ENCODE results near the gene FAM90A1.
"Not testable (repeated sequence)": the region's sequence is repeated elsewhere in the genome, so short reads cannot be mapped to it uniquely, and the experiment has no call there.

FAM90A1 gene

GRCh38 chr12:8241917-8242621 lies 14.7 kb upstream of the FAM90A1 start:
- not testable (repeated sequence) for H3K36me3 ChIP-seq (ENCODE audit: insufficient read depth, low read length); H3K4me1 ChIP-seq (ENCODE audit: insufficient read depth, low read length); H3K9me3 ChIP-seq (ENCODE audit: low read length); H3K27me3 ChIP-seq (ENCODE audit: insufficient read depth, low read length)
- Histone ChIP-seq H3K4me3 (ENCODE audit: low read length) (peak overlapping the region; percentile 92), H2AFZ (ENCODE audit: low read depth, low read length) (peak overlapping the region; percentile 94)

- H3K27me3 ChIP-seq (ENCODE audit: insufficient read depth, low read length); H2AFZ ChIP-seq (ENCODE audit: low read depth, low read length); H3K4me3 ChIP-seq (ENCODE audit: low read length); H3K4me1 ChIP-seq (ENCODE audit: insufficient read depth, low read length); H3K9me3 ChIP-seq (ENCODE audit: low read length); H3K36me3 ChIP-seq (ENCODE audit: insufficient read depth, low read length): not testable (repeated sequence)
Measured at GRCh38 chr12:8240340-8241114, 13.1 kb upstream of the FAM90A1 start.

- H3K4me3 ChIP-seq (ENCODE audit: low read length); H2AFZ ChIP-seq (ENCODE audit: low read depth, low read length); H3K9me3 ChIP-seq (ENCODE audit: low read length); H3K27me3 ChIP-seq (ENCODE audit: insufficient read depth, low read length); H3K36me3 ChIP-seq (ENCODE audit: insufficient read depth, low read length); H3K4me1 ChIP-seq (ENCODE audit: insufficient read depth, low read length): not testable (repeated sequence)
Measured at GRCh38 chr12:8237031-8237430, 9.6 kb upstream of the FAM90A1 start.

DNA sequence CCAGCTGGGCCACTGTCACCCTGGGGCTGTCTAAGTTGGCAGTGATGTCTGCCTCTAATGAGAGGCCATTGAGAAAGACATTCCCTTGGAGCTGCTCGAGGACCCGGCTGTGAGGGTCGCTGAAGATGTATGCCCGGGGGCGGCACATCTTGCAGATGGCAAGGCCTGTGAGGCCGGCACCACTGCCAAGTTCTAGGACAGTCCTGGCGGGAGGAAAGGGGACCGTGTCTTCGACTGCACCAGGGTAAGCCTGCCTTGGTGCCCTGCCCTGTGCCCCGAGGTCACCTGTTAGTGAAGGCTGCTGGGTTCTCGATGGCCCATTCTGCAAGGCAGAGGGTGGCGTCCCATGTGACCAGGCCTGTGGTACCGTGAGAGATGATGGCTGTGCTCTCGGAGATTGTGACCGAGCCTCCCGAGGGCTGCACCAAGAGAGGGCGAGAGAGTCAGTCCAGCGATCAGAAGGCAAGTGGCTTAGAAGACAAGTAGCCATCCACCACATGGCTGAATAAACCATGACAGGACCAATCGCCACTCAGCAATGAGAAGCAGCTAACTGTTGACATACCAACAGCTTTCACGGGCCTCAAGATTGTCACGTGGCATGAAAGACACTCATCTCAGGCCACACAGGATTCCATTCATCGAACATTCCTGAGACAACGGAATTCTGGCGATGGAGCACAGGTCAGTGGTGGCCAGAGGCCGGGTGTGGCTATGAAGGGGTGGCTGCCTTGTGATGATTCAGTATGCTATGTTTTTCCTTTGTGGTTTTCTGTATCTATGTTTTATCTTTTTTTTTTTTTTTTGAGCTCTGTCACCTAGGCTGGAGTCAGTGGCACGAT lies 8.1 kb upstream of the FAM90A1 start:
- H3K27me3 ChIP-seq (ENCODE audit: insufficient read depth, low read length); H3K4me3 ChIP-seq (ENCODE audit: low read length); H3K9me3 ChIP-seq (ENCODE audit: low read length); H2AFZ ChIP-seq (ENCODE audit: low read depth, low read length); H3K36me3 ChIP-seq (ENCODE audit: insufficient read depth, low read length); H3K4me1 ChIP-seq (ENCODE audit: insufficient read depth, low read length): not testable (repeated sequence)

GRCh38 chr12:8234746-8235145 lies 7.3 kb upstream of the FAM90A1 start:
- H3K9me3 ChIP-seq (ENCODE audit: low read length); H3K36me3 ChIP-seq (ENCODE audit: insufficient read depth, low read length); H3K4me1 ChIP-seq (ENCODE audit: insufficient read depth, low read length); H3K4me3 ChIP-seq (ENCODE audit: low read length); H3K27me3 ChIP-seq (ENCODE audit: insufficient read depth, low read length); H2AFZ ChIP-seq (ENCODE audit: low read depth, low read length): not testable (repeated sequence)

- not testable (repeated sequence) for H3K4me1 ChIP-seq (ENCODE audit: insufficient read depth, low read length); H3K27me3 ChIP-seq (ENCODE audit: insufficient read depth, low read length); H3K9me3 ChIP-seq (ENCODE audit: low read length); H3K36me3 ChIP-seq (ENCODE audit: insufficient read depth, low read length); H3K4me3 ChIP-seq (ENCODE audit: low read length); H2AFZ ChIP-seq (ENCODE audit: low read depth, low read length)
Measured at GRCh38 chr12:8233935-8234495, 6.6 kb upstream of the FAM90A1 start.

- H3K9me3 ChIP-seq (ENCODE audit: low read length); H3K4me1 ChIP-seq (ENCODE audit: insufficient read depth, low read length); H3K36me3 ChIP-seq (ENCODE audit: insufficient read depth, low read length); H3K27me3 ChIP-seq (ENCODE audit: insufficient read depth, low read length); H2AFZ ChIP-seq (ENCODE audit: low read depth, low read length); H3K4me3 ChIP-seq (ENCODE audit: low read length): not testable (repeated sequence)
Measured at GRCh38 chr12:8233300-8233855, 6.0 kb upstream of the FAM90A1 start.

DNA sequence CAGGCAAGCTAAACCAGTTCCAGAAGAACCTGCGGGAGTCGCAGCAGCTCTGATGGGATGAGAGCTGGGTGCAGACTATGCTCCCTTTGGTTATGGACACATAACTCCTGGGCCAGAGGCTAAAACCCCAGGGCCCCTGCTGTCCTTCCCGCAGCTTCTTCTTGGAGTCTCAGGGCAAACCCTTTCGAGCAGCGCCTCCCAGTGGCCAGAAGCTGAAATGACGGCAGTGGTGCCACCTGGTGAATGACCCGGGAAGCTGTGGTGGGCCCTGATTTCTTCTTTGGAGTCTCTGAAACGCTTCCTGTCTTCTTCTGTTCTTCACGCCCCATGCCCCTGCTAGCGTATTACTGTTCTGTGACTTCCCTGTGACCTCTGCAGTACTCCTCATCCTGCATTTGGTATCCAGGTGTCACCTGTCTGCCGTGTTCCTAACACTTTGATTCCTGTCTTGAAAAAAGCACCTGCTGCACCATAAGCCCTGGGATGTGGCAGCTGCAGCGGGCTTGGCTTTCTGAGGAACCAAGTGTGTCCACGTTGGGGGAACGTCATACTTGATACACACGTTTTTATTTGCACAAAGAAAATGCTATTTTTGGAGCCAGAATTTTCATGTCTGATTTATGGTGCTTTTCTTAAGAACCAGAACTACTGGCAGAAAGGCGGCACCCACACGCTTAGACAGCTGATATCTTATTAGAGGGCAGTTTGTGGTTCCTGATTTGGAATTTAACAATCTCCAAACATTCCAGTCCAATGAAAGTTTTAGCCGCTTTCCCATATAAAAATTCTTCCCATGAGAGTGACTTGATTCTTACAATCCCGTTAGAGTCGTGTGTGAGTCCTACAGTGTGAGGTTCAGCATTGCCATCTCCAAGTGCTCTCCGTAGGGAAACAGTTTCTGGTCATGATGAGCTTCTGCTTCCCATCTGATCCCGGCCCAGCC lies 4.5 kb upstream of the FAM90A1 start:
- H3K9me3 ChIP-seq (ENCODE audit: low read length); H3K27me3 ChIP-seq (ENCODE audit: insufficient read depth, low read length); H3K4me1 ChIP-seq (ENCODE audit: insufficient read depth, low read length); H2AFZ ChIP-seq (ENCODE audit: low read depth, low read length); H3K4me3 ChIP-seq (ENCODE audit: low read length); H3K36me3 ChIP-seq (ENCODE audit: insufficient read depth, low read length): not testable (repeated sequence)

- not testable (repeated sequence) for H3K4me3 ChIP-seq (ENCODE audit: low read length); H3K36me3 ChIP-seq (ENCODE audit: insufficient read depth, low read length); H3K9me3 ChIP-seq (ENCODE audit: low read length); H3K4me1 ChIP-seq (ENCODE audit: insufficient read depth, low read length); H2AFZ ChIP-seq (ENCODE audit: low read depth, low read length); H3K27me3 ChIP-seq (ENCODE audit: insufficient read depth, low read length)
Measured at GRCh38 chr12:8231049-8231448, 3.6 kb upstream of the FAM90A1 start.

DNA sequence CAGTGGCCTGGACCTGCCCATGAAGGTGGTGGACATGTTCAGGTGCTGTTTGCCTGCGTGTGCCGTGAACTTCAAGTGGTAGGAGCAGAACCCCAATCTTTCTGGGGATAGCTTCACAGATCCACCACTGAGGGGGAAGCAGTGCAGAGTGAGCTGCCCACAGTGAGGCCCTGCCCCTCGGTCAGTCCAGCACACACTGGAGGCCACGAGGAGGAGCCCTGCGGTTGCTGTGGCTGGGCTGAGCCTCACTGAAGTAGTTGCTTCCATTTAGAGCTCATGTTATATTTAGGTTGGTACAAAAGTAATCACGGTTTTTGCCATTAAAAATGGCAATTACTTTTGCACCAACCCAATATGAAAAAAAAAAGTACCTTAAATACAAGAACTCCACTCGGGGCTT lies 2.1 kb upstream of the FAM90A1 start:
- not testable (repeated sequence) for H3K4me1 ChIP-seq (ENCODE audit: insufficient read depth, low read length); H2AFZ ChIP-seq (ENCODE audit: low read depth, low read length); H3K36me3 ChIP-seq (ENCODE audit: insufficient read depth, low read length); H3K9me3 ChIP-seq (ENCODE audit: low read length); H3K4me3 ChIP-seq (ENCODE audit: low read length); H3K27me3 ChIP-seq (ENCODE audit: insufficient read depth, low read length)

- not testable (repeated sequence) for H3K4me3 ChIP-seq (ENCODE audit: low read length); H3K36me3 ChIP-seq (ENCODE audit: insufficient read depth, low read length); H3K27me3 ChIP-seq (ENCODE audit: insufficient read depth, low read length); H3K4me1 ChIP-seq (ENCODE audit: insufficient read depth, low read length); H2AFZ ChIP-seq (ENCODE audit: low read depth, low read length); H3K9me3 ChIP-seq (ENCODE audit: low read length)
Measured at GRCh38 chr12:8228607-8229006, 1.2 kb upstream of the FAM90A1 start.

- H2AFZ ChIP-seq (ENCODE audit: low read depth, low read length); H3K27me3 ChIP-seq (ENCODE audit: insufficient read depth, low read length): not testable (repeated sequence)
Measured at GRCh38 chr12:8227732-8228077, 287 bp upstream of the FAM90A1 start.

More at GRCh38 chr12:8227732-8228077, 287 bp upstream of the FAM90A1 start:
- H3K36me3 ChIP-seq (ENCODE audit: insufficient read depth, low read length); H3K9me3 ChIP-seq (ENCODE audit: low read length); H3K4me1 ChIP-seq (ENCODE audit: insufficient read depth, low read length); H3K4me3 ChIP-seq (ENCODE audit: low read length): not testable (repeated sequence)
